DND-41 (cell line): ENCODE results near the gene HSPA2.

Experiments used
- EZH2 ChIP-seq: IDR thresholded peaks from 3 replicates; pipeline ENCODE4 v1.6.1; 2012; ENCODE audit warnings: borderline replicate concordance, low read depth, mild to moderate bottlenecking, moderate library complexity, low read length, inconsistent platforms; ENCODE audit not compliant: severe bottlenecking
- TF ChIP-seq, protein P1 (sequence below): IDR thresholded peaks from 2 replicates; pipeline ENCODE4 v1.5.1; 2012; ENCODE audit warnings: borderline replicate concordance, low read length, moderate library complexity, mild to moderate bottlenecking; ENCODE audit not compliant: poor library complexity, severe bottlenecking; ENCODE audit errors: extremely low read depth

DNA sequence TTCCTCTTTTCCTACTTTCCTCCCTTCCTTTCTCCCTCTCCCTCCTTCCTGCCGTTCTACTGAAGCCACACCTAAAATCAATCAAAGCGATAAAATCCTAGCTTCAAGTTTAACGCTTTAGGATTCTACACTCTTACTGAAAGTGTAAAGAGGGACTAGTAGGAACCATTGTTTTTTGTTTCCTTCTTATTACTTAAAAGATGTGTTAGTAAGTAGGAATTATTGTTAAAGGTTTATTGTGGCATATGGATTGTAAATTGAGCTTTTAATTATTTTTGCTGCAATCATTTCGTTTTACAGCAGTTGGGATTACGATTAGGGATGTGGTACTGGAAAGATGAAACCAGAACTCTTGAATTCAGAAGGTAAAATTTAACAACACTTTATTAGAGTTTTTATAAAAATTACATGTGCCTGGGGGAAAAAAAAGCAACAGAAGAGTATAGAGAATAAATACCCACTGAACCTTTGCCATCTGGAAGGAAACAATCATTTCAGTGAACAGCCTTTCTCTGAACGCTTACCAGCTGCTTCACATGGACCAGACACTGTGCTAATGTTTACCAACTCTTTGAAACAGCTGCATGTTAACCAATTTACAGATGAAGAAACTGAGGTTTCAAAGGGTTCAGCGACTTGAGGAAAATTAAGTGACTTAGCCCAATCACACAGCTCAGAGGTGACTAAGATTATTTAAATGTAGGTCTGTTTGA lies 10.2 kb downstream of the HSPA2 start:
- TF ChIP-seq, protein P1, sequence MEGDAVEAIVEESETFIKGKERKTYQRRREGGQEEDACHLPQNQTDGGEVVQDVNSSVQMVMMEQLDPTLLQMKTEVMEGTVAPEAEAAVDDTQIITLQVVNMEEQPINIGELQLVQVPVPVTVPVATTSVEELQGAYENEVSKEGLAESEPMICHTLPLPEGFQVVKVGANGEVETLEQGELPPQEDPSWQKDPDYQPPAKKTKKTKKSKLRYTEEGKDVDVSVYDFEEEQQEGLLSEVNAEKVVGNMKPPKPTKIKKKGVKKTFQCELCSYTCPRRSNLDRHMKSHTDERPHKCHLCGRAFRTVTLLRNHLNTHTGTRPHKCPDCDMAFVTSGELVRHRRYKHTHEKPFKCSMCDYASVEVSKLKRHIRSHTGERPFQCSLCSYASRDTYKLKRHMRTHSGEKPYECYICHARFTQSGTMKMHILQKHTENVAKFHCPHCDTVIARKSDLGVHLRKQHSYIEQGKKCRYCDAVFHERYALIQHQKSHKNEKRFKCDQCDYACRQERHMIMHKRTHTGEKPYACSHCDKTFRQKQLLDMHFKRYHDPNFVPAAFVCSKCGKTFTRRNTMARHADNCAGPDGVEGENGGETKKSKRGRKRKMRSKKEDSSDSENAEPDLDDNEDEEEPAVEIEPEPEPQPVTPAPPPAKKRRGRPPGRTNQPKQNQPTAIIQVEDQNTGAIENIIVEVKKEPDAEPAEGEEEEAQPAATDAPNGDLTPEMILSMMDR = no peak
- TF ChIP-seq EZH2 = no peak
